K562 (cell line): ENCODE results near the gene SZT2. TPM values are rescaled to one million over a fixed set of nuclear protein-coding genes. Genes with fewer than 3 reads are reported as not detected.

ENCODE experiments used
- ATAC-seq: fragments of 200-7000 bp; cut with Tn5 transposase; 3 replicates; pipeline ENCODE4 v1.9.1; 2020; ENCODE audit warnings: moderate library complexity
- BruUV-seq: library from RNA; stranded (reverse); fragments of 400-500 nt; replicated peaks from 2 replicates; lab custom pipeline; 2021; lab: Mats Ljungman, UMichigan
- CTCF ChIA-PET: fragments of 300-600 bp; formaldehyde crosslinking; extraction: SDS; loops from one replicate; lab custom pipeline; 2021; ENCODE audit warnings: low intra/inter-chr PET ratio; lab: Yijun Ruan, JAX
- POLR2A ChIA-PET: fragments of 300-600, 350-650 bp; sonication (Branson Sonifier 250); formaldehyde crosslinking; extraction: SDS; loops from one replicate; lab custom pipeline; 2021; ENCODE audit warnings: antibody characterized with exemption, inconsistent platforms; lab: Yijun Ruan, JAX
- DNase-seq, 4 experiments: peaks; one replicate each; pipeline versions ENCODE4 v3.0.0 to v3.0.0-alpha.2; 2011 to 2018; ENCODE audit warnings: low spot score in 3 of 4, mixed read lengths in 3 of 4; ENCODE audit errors: extremely low read depth in 1 of 4
- FAIRE-seq: peaks from 2 replicates; lab custom pipeline; 2011; peaks lifted over from hg19 to GRCh38; lab: Jason Lieb, UNC
- H2AFZ ChIP-seq: 2 replicates; pipeline ENCODE4 v1.6.0; 2011; ENCODE audit warnings: low read depth, low read length, control low read depth, inconsistent platforms
- H3K27ac ChIP-seq: fragments of 200-600 bp; 3 replicates; pipeline ENCODE4 v1.8.0; 2011; ENCODE audit warnings: low read depth, mild to moderate bottlenecking, control low read depth, inconsistent platforms, low read length, moderate library complexity, mixed read lengths; ENCODE audit errors: extremely low read depth
- H3K27me3 ChIP-seq, 2 experiments: fragments of 300-600 bp in 1 of 2; 2 replicates in 1 of 2; 3 replicates in 1 of 2; pipeline versions ENCODE4 v1.6.0 to v1.8.0; 2011; ENCODE audit warnings: inconsistent platforms in 2 of 2, low read length in 2 of 2, mild to moderate bottlenecking in 1 of 2, mixed read lengths in 1 of 2, moderate library complexity in 1 of 2; ENCODE audit not compliant: control insufficient read depth in 2 of 2, insufficient read depth in 2 of 2
- H3K36me3 ChIP-seq: fragments of 300-600 bp; 3 replicates; pipeline ENCODE4 v1.8.0; 2011; ENCODE audit warnings: mild to moderate bottlenecking, low read length, inconsistent platforms; ENCODE audit not compliant: control insufficient read depth, insufficient read depth
- H3K4me1 ChIP-seq, 2 experiments: fragments of 200-600 bp in 1 of 2; replicated peaks in 1 of 2; 2 replicates in 1 of 2; 3 replicates in 1 of 2; pipeline versions ENCODE4 v1.5.1 to v1.8.0; 2011; ENCODE audit warnings: inconsistent platforms in 2 of 2, low read length in 2 of 2, mild to moderate bottlenecking in 1 of 2, mixed read lengths in 1 of 2, moderate library complexity in 1 of 2; ENCODE audit not compliant: control insufficient read depth in 2 of 2, insufficient read depth in 2 of 2
- H3K4me2 ChIP-seq: 2 replicates; pipeline ENCODE4 v1.6.1; 2011; ENCODE audit warnings: low read length, control low read depth, inconsistent platforms, mixed read lengths; ENCODE audit not compliant: insufficient read depth
- H3K4me3 ChIP-seq: fragments of 200-600 bp; sonication (generic), shearing (Covaris generic); 2 replicates; pipeline ENCODE4 v1.5.1; 2016; ENCODE audit warnings: control low read depth, inconsistent platforms
- H3K79me2 ChIP-seq: fragments of 200-600 bp; 3 replicates; pipeline ENCODE4 v1.8.0; 2011; ENCODE audit warnings: low read length, inconsistent platforms; ENCODE audit not compliant: control insufficient read depth, insufficient read depth
- H3K9ac ChIP-seq, 2 experiments: 2 replicates each; pipeline versions ENCODE4 v1.6.0 to v1.6.1; 2011; ENCODE audit warnings: low read depth in 2 of 2, low read length in 2 of 2, control low read depth in 1 of 2, inconsistent platforms in 1 of 2, mild to moderate bottlenecking in 1 of 2, mixed read lengths in 1 of 2; ENCODE audit not compliant: insufficient read depth in 1 of 2
- H3K9me1 ChIP-seq: one replicate; pipeline ENCODE4 v1.6.0; 2011; ENCODE audit warnings: inconsistent platforms, mild to moderate bottlenecking, low read length, moderate library complexity; ENCODE audit not compliant: control insufficient read depth, insufficient read depth
- H3K9me3 ChIP-seq: replicated peaks from 2 replicates; pipeline ENCODE4 v1.5.1; 2011; ENCODE audit warnings: low read depth, low read length, inconsistent platforms; ENCODE audit not compliant: control insufficient read depth, insufficient read depth
- H4K20me1 ChIP-seq: replicated peaks from 2 replicates; pipeline ENCODE4 v1.6.1; 2011; ENCODE audit warnings: low read length, inconsistent platforms, mixed read lengths; ENCODE audit not compliant: control insufficient read depth, insufficient read depth
- ARID3A ChIP-seq: IDR thresholded peaks from 2 replicates; pipeline ENCODE4 v1.6.1; 2012; ENCODE audit warnings: low read depth, low read length, improper control_type of control experiment, borderline replicate concordance
- CREB1 ChIP-seq, 2 experiments: sonication (generic) in 1 of 2; formaldehyde crosslinking in 1 of 2; IDR thresholded peaks; 2 replicates each; pipeline versions ENCODE4 v1.6.1 to v1.8.0; 2012 to 2022; ENCODE audit warnings: inconsistent platforms in 1 of 2, mild to moderate bottlenecking in 1 of 2, missing genetic modification reagents in 1 of 2, moderate library complexity in 1 of 2
- ELF4 ChIP-seq: fragments of 450-650 bp; formaldehyde crosslinking; IDR thresholded peaks from 2 replicates; pipeline ENCODE4 v1.4.0; 2022; ENCODE audit warnings: missing genetic modification characterization
- KLF16 ChIP-seq: IDR thresholded peaks from 2 replicates; pipeline ENCODE4 v1.6.1; 2016; ENCODE audit warnings: antibody characterized with exemption
- MED1 ChIP-seq: sonication (generic); formaldehyde crosslinking; IDR thresholded peaks from 2 replicates; pipeline ENCODE4 v1.8.1; 2023; ENCODE audit warnings: missing genetic modification reagents, borderline replicate concordance
- RAD21 ChIP-seq, 2 experiments: fragments of 250-450 bp in 1 of 2; fragments of 450-650 bp in 1 of 2; sonication (Bioruptor Pico) in 1 of 2; formaldehyde crosslinking in 1 of 2; IDR thresholded peaks in 1 of 2; conservative IDR thresholded peaks in 1 of 2; 2 replicates each; pipeline versions ENCODE4 v1.4.0 to v1.8.0; 2020 to 2022; ENCODE audit warnings: mild to moderate bottlenecking in 2 of 2, moderate library complexity in 1 of 2
- SMAD1 ChIP-seq: fragments of 150-350 bp; IDR thresholded peaks from 2 replicates; pipeline ENCODE4 v1.6.1; 2014; ENCODE audit warnings: low read length, low read depth; ENCODE audit not compliant: partially characterized antibody
- SRSF9 ChIP-seq: fragments of 200-400 bp; formaldehyde crosslinking; IDR thresholded peaks from 2 replicates; pipeline ENCODE4 v1.6.1; 2017; ENCODE audit warnings: low read depth, low read length, borderline replicate concordance
- TAL1 ChIP-seq: fragments of 450-650 bp; IDR thresholded peaks from 2 replicates; pipeline ENCODE4 v1.6.1; 2016; ENCODE audit warnings: mild to moderate bottlenecking
- ZNF583 ChIP-seq: fragments of 250-450 bp; sonication (Bioruptor Pico); IDR thresholded peaks from 2 replicates; pipeline ENCODE4 v1.4.0; 2020
- ZNF707 ChIP-seq: fragments of 250-450 bp; sonication (Bioruptor Pico); conservative IDR thresholded peaks from 2 replicates; pipeline ENCODE4 v1.8.0; 2022; ENCODE audit warnings: inconsistent platforms, mild to moderate bottlenecking, moderate library complexity
- ZSCAN32 ChIP-seq: fragments of 450-650 bp; formaldehyde crosslinking; IDR thresholded peaks from 2 replicates; pipeline ENCODE4 v1.4.0; 2020; ENCODE audit warnings: mild to moderate bottlenecking, moderate library complexity
- WGBS: fragments of 100-300 bp; shearing (Covaris generic); methylation state at CpG from one replicate; pipeline ENCODE4 v1.1.6; 2016; ENCODE audit warnings: low coverage, mixed read lengths; ENCODE audit not compliant: insufficient coverage; ENCODE audit errors: missing lambda C conversion rate; 5-methylcytosine and 5-hydroxymethylcytosine counted together
- in situ Hi-C: fragments of 300-500 bp; cut with MboI; formaldehyde crosslinking; loops from 4 replicates; pipeline ENCODE4 v1.15.0; 2018; ENCODE audit warnings: inconsistent platforms, mixed read lengths
- intact Hi-C: fragments of 100-400 bp; cut with micrococcal nuclease; formaldehyde crosslinking; loops from 2 replicates; pipeline ENCODE4 v1.14.2; 2022
- polyA plus RNA-seq, 8 experiments: library from polyadenylated mRNA; depleted of rRNA in 4 of 8; stranded (reverse) in 5 of 8; unstranded in 3 of 8; fragments of >200 nt; fragmentation: Nextera tagmentation in 2 of 8; fragmentation: Illumina TruSeq in 1 of 8; extraction: Ambion mirVana in 2 of 8; extraction: Trizol in 1 of 8; gene quantifications; 2 replicates each; pipeline versions ENCODE4 v1.2.1 to v1.2.3, GENCODE V29; 2011 to 2014; ENCODE audit warnings: inconsistent platforms in 1 of 8, missing spikeins in 1 of 8
- total RNA-seq, 7 experiments: library from RNA; depleted of rRNA in 6 of 7; stranded (reverse); fragments of >200 nt in 6 of 7; fragmentation: Illumina TruSeq in 2 of 7; extraction: Trizol in 2 of 7; gene quantifications; 2 replicates each; pipeline versions ENCODE4 v1.2.1 to v1.2.3, GENCODE V29; 2011 to 2021; ENCODE audit warnings: low replicate concordance in 1 of 7

SZT2 gene
- total and polyA plus RNA-seq, 9 of the 15 experiments (the other 6 are each of a cell fraction or from before 2014, with no cell fraction given): 0.88 to 31.0 (median 12.8) TPM

DNA sequence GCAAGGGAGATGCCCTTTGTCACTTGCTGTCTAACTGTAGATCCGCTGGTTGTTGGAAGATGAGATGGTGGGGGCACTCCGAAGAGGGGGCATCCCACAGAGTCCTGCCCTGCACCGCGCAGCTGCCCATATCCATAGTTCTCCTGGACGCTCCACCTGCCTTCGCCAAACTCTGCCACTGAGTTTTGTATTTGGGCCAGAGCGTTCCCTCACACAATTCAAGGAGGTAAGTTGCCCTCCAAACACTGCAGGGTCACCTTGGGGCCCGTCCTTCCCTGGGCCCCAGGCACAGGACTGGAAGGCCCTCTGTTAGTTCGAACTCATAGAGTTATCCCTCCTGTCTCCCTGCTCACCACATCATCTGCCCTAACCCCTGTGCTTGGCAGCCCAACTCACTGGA, 42.0 kb downstream of the SZT2 start (continued):
- no peak for TF ChIP-seq CREB1 (IDR thresholded peaks at IDR 0.05)
- TF ChIP-seq CREB1 (CRISPR knock-in tag; IDR thresholded peaks at IDR 0.05): no peak
- no peak for TF ChIP-seq KLF16

- ATAC-seq (no peak), FAIRE-seq (no peak), DNase-seq (no peak)
- no TSS peak for BruUV-seq
- in situ Hi-C loops: no loop called here
- H3K4me1 ChIP-seq: no peaks in the 10 kb centered on the region
- H4K20me1 ChIP-seq: no peaks in the 10 kb centered on the region
- no peak overlapping the region for H3K27ac ChIP-seq
- ChIA-PET POLR2A (interaction anchor here (0.9 to 1.1 kb wide), 2 partner anchors 14 to 749 kb away, joined by 3 to 4 read pairs; no protein-coding TSS in a partner anchor), CTCF (no interaction called here)
- H3K4me2 ChIP-seq: no peak overlapping the region
- no peaks in the 10 kb centered on the region for H3K27me3 ChIP-seq
- TF ChIP-seq ARID3A (no peak), ZNF707 (no peak), MED1 (CRISPR knock-in tag) (no peak), ZNF583 (CRISPR knock-in tag) (no peak), SRSF9 (no peak), RAD21 (CRISPR knock-in tag; conservative IDR thresholded peaks at IDR 0.05 in 1 of 2, IDR thresholded peaks at IDR 0.05 in 1 of 2) (no peak), TAL1 (no peak), ELF4 (no peak), ZSCAN32 (CRISPR knock-in tag) (no peak), SMAD1 (no peak)
- WGBS: 86% methylated on average over 9 of the region's 9 CpGs
- H3K36me3 ChIP-seq: peaks cover 68% of the 10 kb centered on the region; the same call in 2 of the 3 replicates
- no peak overlapping the region for H2AFZ ChIP-seq
- no peak overlapping the region for H3K9ac ChIP-seq
- no peaks in the 10 kb centered on the region for H3K9me3 ChIP-seq
- no peaks in the 10 kb centered on the region for H3K79me2 ChIP-seq
- no peaks in the 10 kb centered on the region for H3K9me1 ChIP-seq
- intact Hi-C loops: no loop called here
- H3K4me3 ChIP-seq: no peak overlapping the region
These were observed 42.6 kb downstream of the SZT2 start for GRCh38 chr1:43432171-43432860.
